ENCODE data around the gene ESRRG. TPM values are rescaled to one million over a fixed set of nuclear protein-coding genes. Genes with fewer than 3 reads are reported as not detected.

Gene ESRRG
- total and polyA plus RNA-seq, 2 of the 8 experiments (the other 6 are each of a cell fraction or from before 2014, with no cell fraction given): 0.59 to 1.4 TPM

DNA sequence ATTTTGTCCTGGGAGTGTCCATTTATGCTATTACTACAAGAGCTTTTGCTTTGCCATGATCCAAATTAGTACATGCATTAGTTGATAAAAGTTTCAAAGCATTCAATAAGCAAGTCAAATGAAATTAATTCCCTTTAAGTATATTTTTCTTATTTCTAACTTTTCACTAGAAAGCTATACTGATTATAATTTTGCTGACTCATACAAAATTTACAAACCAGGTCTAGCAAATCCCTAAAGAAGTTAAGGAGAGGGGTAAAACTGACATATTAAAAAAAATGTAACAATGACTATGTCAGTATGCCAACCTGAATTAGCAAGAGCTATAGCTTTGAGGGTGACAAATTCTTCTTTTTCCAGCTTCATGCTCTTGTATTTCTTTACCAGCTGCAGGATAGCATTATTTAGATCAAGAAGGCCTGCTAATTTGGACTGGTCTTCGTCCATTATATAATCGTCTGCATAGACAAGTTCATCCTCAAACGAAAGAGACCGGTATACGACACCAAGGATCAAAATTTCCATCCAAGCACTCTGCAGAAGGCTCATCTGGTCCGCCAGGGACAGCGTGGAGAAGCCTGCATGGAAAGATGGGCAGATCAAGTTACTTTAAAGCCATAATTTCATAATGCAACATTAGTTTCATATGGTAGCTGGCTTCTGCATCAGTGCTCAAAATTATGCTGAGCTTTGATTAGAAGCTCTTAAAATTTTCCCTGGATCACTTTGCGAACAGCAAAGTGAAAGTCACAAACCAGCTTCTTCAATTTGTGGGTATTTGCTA is 204.2 kb downstream of the ESRRG start:
- Histone ChIP-seq H3K4me3 (ENCODE audit: extremely low read depth in 1 of 4, insufficient read depth in 2 of 4, low read depth in 3 of 4, low read length in 4 of 4) (no peak overlapping the region), H2BK12ac (ENCODE audit: low read depth, low read length) (no peak overlapping the region), H2BK15ac (ENCODE audit: low read length) (no peak overlapping the region), H2BK20ac (ENCODE audit: low read length) (no peak overlapping the region), H3K4ac (replicated peaks; ENCODE audit: insufficient read length, low read depth, low read length) (no peak overlapping the region), H2BK5ac (ENCODE audit: low read depth, low read length) (no peak overlapping the region), H3K18ac (ENCODE audit: extremely low read depth, low read length) (no peak overlapping the region), H3K9me3 (ENCODE audit: insufficient read depth in 2 of 2, low read depth in 1 of 2, low read length in 1 of 2) (no peaks in the 10 kb centered on the region), H2BK120ac (replicated peaks; ENCODE audit: low read depth, low read length) (no peak overlapping the region), H3K36me3 (ENCODE audit: control insufficient read depth in 2 of 4, insufficient read depth in 4 of 4, low read length in 3 of 4) (no peaks in the 10 kb centered on the region), H3K23me2 (ENCODE audit: low read depth, low read length) (no peaks in the 10 kb centered on the region), H2AK5ac (ENCODE audit: low read depth, low read length) (no peak overlapping the region), H3K14ac (ENCODE audit: insufficient read length) (no peak overlapping the region), H3K79me1 (ENCODE audit: low read depth, low read length) (no peaks in the 10 kb centered on the region), H3K56ac (replicated peaks; ENCODE audit: insufficient read length, low read depth, low read length) (no peak overlapping the region), H3K4me2 (ENCODE audit: insufficient read depth in 1 of 2, low read depth in 2 of 2, low read length in 2 of 2) (no peak overlapping the region), H3K79me2 (ENCODE audit: control insufficient read depth in 1 of 2, insufficient read depth in 2 of 2, low read length in 2 of 2) (no peaks in the 10 kb centered on the region), H3K4me1 (replicated peaks in 1 of 4; ENCODE audit: control insufficient read depth in 3 of 4, insufficient read depth in 4 of 4, low read length in 3 of 4) (no peaks in the 10 kb centered on the region), H4K20me1 (replicated peaks in 1 of 2; ENCODE audit: control insufficient read depth in 1 of 2, insufficient read depth in 2 of 2, low read length in 2 of 2) (no peaks in the 10 kb centered on the region), H4K8ac (ENCODE audit: extremely low read depth, insufficient read depth, low read length) (no peak overlapping the region), H3K9ac (replicated peaks in 1 of 4; ENCODE audit: extremely low read depth in 1 of 4, low read depth in 3 of 4, low read length in 3 of 4) (no peak overlapping the region), H2AFZ (ENCODE audit: low read length) (no peak overlapping the region), H3K23ac (ENCODE audit: insufficient read length) (no peak overlapping the region), H3K27ac (ENCODE audit: low read depth, low read length) (no peak overlapping the region), H3K27me3 (replicated peaks in 1 of 4; ENCODE audit: control insufficient read depth in 3 of 4, extremely low read depth in 1 of 4, insufficient read depth in 3 of 4, low read length in 3 of 4) (no peaks in the 10 kb centered on the region), H4K91ac (replicated peaks; ENCODE audit: insufficient read length, low read length) (no peak overlapping the region), H4K5ac (ENCODE audit: insufficient read length, low read depth, low read length) (no peak overlapping the region)
- no peak for TF ChIP-seq RAD21 (IDR thresholded peaks at IDR 0.05 in 1 of 2, conservative IDR thresholded peaks at IDR 0.05 in 1 of 2; ENCODE audit: low read depth in 2 of 2, low read length in 2 of 2)
- peak; percentile 90 for TF ChIP-seq MAFK (IDR thresholded peaks at IDR 0.05; ENCODE audit: low read depth, low read length)
- whole genome bisulfite sequencing, 2 experiments (ENCODE audit: extremely low coverage in 1 of 2, insufficient coverage in 1 of 2, insufficient read length in 1 of 2, insufficient replicate concordance in 2 of 2, low coverage in 1 of 2, low lambda C conversion rate in 2 of 2, missing lambda C conversion rate in 1 of 2): 88% methylated on average over 8 of the region's 8 CpGs; no CpG with 5 or more reads in 1 of the 2 experiments
- FAIRE-seq (no peak), DNase-seq (ENCODE audit: low read depth in 1 of 2, low spot score in 2 of 2) (no peak)
- ChIA-PET CTCF (ENCODE audit: partially characterized antibody) (interaction anchor here (0.7 to 1.2 kb wide), 2 partner anchors 16 to 120 kb away, joined by 3 read pairs; no protein-coding TSS in a partner anchor), POLR2A (ENCODE audit: partially characterized antibody) (no interaction called here)

All from H1 (cell line).